Cerebellar nuclear complex (tissue), 1 donor: ENCODE data around the gene MRPS12.

ENCODE experiments used
- DNase-seq, 2 experiments: peaks; one replicate each; lab custom pipeline; 2025; lab: John Stamatoyannopoulos, UW

Gene MRPS12

GRCh38 chr19:38975214-38975860 lies 44.6 kb downstream of the MRPS12 start, which contains the start of gene FBXO17:
Gene FBXO17 (minus strand): TSS chr19:38975742. CDS start chr19:38950319, 25,423 bp downstream.
- no peak for DNase-seq

- DNase-seq, result no peak
Measured at GRCh38 chr19:38975861-38976271, 45.1 kb downstream of the MRPS12 start.

GRCh38 chr19:38977445-38978325 lies 46.9 kb downstream of the MRPS12 start:
- DNase-seq, result no peak

GRCh38 chr19:38978326-38978689 lies 47.6 kb downstream of the MRPS12 start:
- DNase-seq, result no peak

GRCh38 chr19:38979812-38980211 lies 49.1 kb downstream of the MRPS12 start:
- no peak for DNase-seq

- DNase-seq, result no peak
Measured at GRCh38 chr19:38980583-38981374, 50.0 kb downstream of the MRPS12 start.
